AG20443 (cell line): ENCODE data around the gene DSCAML1.
A peak's percentile ranks its signal among the peaks of the same experiment; 100 is the strongest.

ENCODE experiments used
- DNase-seq: peaks from one replicate; pipeline ENCODE4 v3.0.0; 2012; ENCODE audit warnings: low spot score, mixed read lengths

Gene DSCAML1

DNA sequence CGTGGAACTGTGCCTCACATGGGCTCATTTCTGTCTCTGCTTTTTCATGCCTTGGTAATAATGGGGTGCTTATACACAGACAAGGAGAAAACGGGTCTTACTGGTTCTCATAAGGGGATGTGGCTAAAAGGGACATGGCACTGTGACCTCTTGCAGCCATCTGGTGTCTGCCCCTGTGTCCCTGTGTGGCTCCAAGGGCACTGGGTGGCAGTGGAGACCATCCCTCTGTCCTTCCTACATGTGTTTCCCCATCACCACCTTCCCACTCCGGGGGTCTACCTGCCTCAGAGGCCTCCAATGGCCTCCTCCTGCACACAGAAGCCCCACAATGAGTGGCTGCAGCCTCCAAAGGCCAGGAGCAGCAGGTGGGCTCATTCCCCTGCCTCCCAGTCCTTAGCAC, 248.1 kb downstream of the DSCAML1 start:
- DNase-seq = no peak

GRCh38 chr11:117547946-117548345, 249.1 kb downstream of the DSCAML1 start:
- DNase-seq = no peak

- DNase-seq = no peak
Observed at GRCh38 chr11:117547195-117547850, 249.7 kb downstream of the DSCAML1 start.

DNA sequence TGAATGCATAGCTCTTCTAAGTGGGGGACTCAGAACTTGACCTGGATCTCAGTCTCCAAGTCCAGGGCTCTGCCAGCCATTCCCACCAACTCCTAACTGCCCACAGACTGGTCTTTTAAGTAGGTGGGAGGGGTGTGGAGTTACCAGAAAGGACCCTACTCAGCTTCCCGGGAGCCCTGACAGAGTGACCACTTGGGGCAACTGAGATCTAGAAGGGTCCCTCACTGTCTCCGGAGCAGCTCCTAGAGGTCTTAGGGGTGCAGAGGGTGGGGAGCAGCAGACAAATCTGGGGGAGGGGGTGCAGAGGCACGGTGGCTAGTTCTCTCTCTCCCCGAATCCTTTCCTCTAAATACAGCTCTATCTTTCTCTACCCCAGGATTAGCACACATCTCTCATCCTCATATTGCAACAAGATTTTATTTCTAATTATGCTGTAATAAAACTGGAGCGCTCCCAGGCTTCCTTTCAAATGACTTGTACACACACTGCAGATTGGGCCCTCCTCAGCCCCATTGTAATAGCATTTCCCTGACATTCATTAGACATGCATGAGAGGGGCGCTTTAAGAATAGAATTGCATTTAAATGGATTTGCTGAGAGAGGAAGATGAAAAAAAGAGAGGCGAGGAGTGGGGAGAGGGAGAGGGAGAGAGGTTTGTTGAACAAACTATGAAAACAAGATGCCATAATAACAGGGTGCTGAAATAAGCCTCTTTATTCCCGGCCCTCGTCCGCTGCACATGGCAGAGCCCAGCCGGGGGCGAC, 250.4 kb downstream of the DSCAML1 start:
- no peak for DNase-seq

GRCh38 chr11:117545706-117546105, 251.3 kb downstream of the DSCAML1 start:
- no peak for DNase-seq

GRCh38 chr11:117544130-117544800, 252.8 kb downstream of the DSCAML1 start:
- DNase-seq = no peak

- DNase-seq = no peak
Observed at GRCh38 chr11:117541211-117541610, 255.8 kb downstream of the DSCAML1 start.

DNA sequence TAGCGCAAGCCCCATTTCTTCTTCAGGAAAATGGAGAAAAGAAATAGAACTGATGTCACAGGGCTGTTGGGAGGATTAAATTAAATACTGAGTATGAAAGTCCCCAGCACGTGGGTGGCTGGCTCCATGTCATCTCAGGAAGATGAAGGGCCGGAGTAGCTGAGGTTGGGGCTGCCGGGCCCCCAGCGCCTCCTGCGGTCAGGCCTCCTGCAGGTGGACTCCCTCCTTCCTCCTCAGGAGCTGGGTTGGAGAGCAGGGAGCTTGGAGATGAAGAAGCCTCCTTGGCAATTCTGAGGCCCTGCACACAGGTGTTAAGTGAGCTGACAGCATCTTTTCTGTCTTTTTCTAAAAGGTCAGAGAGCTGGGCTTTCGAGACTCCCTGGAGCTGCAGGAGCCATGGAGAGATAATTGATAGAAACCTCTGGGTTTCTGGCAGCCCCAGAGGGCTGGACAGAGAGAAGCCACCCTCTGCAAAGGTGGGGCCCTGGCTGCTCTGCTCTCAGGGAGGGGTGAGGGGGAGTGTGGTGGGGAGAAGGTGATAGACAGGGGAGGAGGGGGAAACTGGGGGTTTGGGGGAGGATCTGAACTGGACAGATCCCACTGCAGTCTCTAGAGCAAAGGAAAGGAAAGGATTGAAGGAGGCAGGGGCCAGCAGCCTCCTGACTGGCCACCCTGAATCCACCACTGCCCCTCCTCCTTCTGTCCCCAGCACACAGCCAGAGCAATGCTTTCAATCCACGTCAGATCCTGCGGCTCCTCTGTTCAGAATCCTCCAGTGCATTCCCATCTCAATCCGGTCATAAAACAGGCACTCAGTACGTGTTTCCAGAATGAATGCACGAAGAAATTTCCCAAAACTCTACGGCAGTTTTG, 258.5 kb downstream of the DSCAML1 start:
- DNase-seq = no peak

GRCh38 chr11:117535850-117536411, 261.1 kb downstream of the DSCAML1 start:
- DNase-seq = no peak

GRCh38 chr11:117535201-117535849, 261.7 kb downstream of the DSCAML1 start:
- DNase-seq = no peak

DNA sequence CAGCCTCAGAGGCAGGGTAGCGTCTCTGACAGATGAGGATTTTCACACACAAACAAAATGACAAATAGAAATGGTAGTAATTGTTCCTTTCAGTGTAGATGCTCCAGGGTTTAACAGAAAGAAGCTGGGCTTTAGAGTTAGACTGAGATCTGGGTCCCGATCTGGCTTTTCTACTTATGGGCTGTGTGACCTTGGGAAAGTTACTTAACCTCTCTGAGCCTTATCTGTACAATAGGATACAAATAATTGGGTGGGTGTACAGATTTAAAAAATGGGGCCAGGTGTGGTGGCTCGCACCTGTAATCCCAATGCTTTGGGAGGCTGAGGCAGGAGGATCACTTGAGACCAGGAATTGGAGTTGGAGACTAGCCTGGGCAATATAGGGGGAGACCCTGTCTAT, 264.4 kb downstream of the DSCAML1 start:
- no peak for DNase-seq

GRCh38 chr11:117529816-117530215, 267.2 kb downstream of the DSCAML1 start:
- DNase-seq = no peak

DNA sequence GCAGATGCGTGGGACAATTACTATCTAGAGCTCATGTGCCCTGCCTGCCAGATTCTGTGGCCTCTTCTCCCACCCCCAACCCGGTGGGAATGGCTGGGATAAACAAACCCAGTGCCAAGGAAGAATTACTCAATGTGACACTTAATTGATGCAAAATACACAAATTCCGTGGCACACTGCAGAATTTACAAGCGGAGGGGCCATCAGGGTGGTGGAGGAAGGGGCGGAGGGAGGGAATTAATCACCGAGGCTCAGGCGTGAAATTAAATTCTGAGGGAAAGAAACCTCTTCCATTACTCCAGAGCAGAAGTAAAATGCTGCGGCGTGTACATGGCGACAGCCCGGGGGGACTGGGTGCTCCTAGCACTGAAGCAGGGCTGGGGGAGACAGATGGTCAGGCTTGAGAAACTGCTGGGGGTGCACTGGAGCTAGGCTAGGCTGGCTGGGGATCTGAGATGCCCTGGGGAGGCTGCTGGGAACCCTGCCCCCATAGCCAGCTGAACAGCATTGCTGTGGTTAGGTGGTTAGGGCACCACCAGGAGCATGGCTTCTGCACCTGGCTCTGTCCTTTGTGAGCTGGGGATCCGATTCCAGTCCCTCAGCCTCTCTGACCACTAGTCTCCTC, 268.8 kb downstream of the DSCAML1 start:
- DNase-seq = no peak

- DNase-seq = no peak
Observed at GRCh38 chr11:117527271-117527670, 269.7 kb downstream of the DSCAML1 start.

GRCh38 chr11:117525866-117526542, 271.0 kb downstream of the DSCAML1 start:
- DNase-seq = no peak

DNA sequence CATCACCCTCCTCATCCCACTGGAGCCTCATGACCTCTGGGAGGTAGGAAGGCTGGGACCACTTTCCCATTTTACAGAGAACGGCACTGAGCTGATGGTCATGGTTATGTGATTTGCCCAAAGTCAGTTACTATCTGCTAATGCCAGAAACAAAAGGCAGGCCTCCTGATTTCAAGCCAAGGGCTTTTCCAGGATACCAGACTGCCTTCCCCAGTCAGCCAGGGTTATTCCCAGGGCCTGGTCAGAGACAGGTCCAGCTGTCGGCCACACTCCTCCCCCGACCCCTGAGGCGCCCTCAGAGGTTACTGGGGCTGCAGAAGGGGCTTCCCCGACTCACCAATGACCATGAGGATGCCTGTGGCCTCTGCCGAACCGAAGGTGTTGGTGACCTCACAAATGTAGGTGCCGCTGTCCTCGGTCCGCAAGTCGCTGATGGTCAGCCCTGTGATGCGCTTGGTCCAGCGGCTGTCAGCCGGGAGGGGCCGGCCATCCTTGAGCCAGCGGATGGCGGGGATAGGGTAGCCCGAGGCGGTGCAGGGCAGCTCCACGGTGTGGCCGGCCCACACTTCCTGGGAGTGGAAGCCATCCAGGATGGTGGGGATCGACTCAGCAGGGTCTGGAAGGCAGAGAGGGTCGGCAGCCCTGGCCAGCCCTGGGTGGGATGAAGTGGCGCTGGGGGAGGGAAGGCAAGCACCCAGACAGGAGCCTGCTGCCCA, 272.4 kb downstream of the DSCAML1 start:
- no peak for DNase-seq

DNA sequence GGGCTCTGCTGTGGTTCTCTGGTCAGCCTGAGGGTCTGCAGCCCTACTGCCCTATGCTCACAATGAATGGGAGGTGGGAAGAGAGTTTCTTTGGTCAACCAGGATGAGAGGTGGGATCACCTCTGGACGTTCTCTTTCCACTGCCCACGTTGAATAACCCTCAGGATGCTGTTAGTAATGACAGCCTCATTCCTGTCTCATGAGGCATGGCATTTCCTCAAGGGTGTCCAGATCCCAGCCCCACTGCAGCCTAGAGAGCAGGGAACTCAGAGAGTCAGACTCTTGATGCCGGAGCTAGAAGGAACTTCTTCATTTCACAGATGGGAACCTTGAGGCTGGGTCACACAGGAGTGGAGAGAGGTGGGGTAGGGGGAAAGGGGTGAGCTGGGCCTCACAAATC, 273.3 kb downstream of the DSCAML1 start:
- DNase-seq = peak; percentile 72

DNA sequence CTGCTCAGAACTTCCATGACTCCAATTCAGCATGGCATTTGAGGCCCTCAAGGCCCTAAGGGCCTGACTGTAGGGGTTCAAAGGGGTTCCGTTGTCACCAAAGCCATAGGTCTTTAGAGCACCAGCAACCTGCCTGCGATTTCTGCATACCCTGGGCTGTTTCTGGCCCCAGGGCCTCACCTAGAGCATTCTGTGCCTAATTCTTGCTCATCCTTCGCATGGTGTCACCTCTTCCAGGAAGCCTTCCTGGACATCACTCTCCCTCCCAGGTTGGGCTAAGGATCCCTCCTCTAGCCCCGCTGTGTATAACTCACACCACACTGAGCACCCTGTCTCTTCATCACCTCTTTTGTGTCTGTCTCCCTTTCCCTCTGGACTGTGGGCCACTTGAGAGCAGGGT, 275.0 kb downstream of the DSCAML1 start:
- DNase-seq = no peak

DNA sequence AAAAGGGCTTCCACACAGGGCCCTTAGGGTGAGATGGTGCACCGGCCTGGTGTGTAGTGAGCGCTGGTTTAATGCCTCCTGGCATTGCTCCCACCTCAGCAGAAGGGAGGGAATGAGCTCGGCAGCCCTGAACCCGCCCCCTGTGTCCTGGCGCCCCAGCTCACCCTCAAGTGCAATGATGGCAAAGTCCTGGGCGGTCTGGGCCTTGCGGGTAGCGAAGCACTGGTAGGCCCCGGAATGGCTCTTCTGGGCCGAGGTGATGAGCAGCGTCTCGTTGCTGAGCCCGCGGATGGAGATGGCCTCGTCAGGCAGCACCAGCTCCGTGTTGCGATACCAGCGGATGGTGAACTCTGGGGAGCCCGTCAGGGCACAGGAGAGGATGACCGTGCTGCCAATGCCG, 276.1 kb downstream of the DSCAML1 start:
- DNase-seq = no peak

DNA sequence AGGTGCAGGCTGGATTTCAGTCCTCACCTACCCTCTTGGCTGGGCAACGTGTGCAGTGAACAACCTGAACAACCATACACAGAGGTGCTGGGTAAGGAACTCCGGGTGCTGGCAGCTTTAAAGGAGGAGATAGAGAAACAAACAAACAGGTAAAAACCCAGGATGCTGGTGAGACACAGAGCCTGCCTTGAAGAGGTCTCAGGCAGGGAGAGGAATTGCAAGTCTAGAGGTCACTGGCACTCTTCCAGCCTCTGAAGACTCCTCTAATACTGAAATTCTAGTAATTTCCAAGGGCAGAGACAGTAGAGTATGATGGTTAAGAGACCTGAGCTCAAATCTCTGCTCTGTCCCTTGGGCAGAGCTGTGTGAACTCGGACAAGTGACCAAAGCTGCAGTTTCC, 276.8 kb downstream of the DSCAML1 start:
- DNase-seq = no peak
